HFFc6 (cell line): ENCODE data around the gene RNLS. TPM values are rescaled to one million over a fixed set of nuclear protein-coding genes. Genes with fewer than 3 reads are reported as not detected.

Source experiments
- DNase-seq: peaks from one replicate; pipeline ENCODE4 v3.0.0-alpha.2; 2018
- H3K27ac Mint-ChIP-seq: 2 replicates; pipeline ENCODE4 v1.8.0; 2020; ENCODE audit warnings: mild to moderate bottlenecking, mixed read lengths
- H3K27me3 Mint-ChIP-seq: 2 replicates; pipeline ENCODE4 v1.8.0; 2021; ENCODE audit warnings: mild to moderate bottlenecking, moderate library complexity, mixed read lengths; ENCODE audit not compliant: insufficient read depth
- H3K36me3 Mint-ChIP-seq: 2 replicates; pipeline ENCODE4 v1.8.0; 2021; ENCODE audit warnings: low read depth, mixed read lengths
- H3K4me1 Mint-ChIP-seq: 2 replicates; pipeline ENCODE4 v1.8.0; 2020; ENCODE audit warnings: low read depth, mixed read lengths
- H3K4me3 Mint-ChIP-seq: 2 replicates; pipeline ENCODE4 v1.8.0; 2020; ENCODE audit warnings: mild to moderate bottlenecking, moderate library complexity, mixed read lengths
- H3K9me3 Mint-ChIP-seq: 2 replicates; pipeline ENCODE4 v1.8.0; 2020; ENCODE audit warnings: mild to moderate bottlenecking, mixed read lengths
- total RNA-seq, 6 experiments: library from RNA; stranded (reverse); fragmentation: NEBNext Ultra II Directional; extraction: Animal tissue kit (Norgen Biotek cat#: 25700); gene quantifications; 2 replicates in 1 of 6; 3 replicates in 5 of 6; pipeline ENCODE4 v1.2.3, GENCODE V29; 2021
- TF ChIP-seq, protein P1 (sequence below): fragments of 200-600 bp; sonication (generic); IDR thresholded peaks from 2 replicates; pipeline ENCODE4 v1.5.0; 2021; ENCODE audit warnings: antibody characterized with exemption, mild to moderate bottlenecking

RNLS gene
- total RNA-seq, 6 experiments from 2014 or later = 1.8 to 3.1 (median 2.4) TPM

DNA sequence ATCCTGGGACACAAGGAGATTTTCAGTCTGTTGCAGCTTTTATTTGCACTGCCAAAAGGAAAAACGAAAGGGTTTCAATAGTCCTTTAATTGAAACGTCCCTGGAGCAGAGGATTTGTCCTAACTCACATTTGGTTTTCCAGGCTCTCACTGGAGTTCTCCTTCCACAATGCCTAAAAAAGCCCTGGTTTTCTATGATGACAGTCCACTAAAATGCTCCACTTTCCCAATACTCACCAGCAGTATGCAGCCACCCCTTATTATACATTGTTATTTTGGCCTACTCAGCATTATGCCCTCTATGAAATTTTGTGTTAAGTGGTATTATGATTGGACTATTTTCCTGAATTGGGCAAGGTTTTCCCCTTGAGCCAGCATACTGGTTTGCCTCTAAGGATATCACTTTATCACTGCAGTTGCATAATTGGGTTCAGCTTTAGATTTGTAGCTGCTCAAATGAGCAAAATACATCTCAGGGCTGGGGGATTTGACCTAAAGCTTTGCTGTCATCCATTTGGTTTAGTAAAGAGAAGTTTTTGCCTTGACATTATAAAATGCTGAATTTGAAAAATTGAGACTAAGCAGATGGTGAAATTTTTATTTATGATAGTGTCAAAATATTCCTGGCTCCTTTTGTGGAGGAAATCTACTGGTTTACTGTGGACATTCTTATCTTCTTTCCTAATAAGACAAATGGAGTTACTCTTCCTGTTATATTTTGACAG, 239.2 kb downstream of the RNLS start:
- Mint-ChIP-seq H3K27ac (no peak overlapping the region), H3K4me1 (no peaks in the 10 kb centered on the region), H3K36me3 (no peaks in the 10 kb centered on the region), H3K27me3 (peaks cover 4% of the 10 kb centered on the region), H3K9me3 (no peaks in the 10 kb centered on the region), H3K4me3 (no peak overlapping the region)
- DNase-seq = no peak
- TF ChIP-seq, protein P1, sequence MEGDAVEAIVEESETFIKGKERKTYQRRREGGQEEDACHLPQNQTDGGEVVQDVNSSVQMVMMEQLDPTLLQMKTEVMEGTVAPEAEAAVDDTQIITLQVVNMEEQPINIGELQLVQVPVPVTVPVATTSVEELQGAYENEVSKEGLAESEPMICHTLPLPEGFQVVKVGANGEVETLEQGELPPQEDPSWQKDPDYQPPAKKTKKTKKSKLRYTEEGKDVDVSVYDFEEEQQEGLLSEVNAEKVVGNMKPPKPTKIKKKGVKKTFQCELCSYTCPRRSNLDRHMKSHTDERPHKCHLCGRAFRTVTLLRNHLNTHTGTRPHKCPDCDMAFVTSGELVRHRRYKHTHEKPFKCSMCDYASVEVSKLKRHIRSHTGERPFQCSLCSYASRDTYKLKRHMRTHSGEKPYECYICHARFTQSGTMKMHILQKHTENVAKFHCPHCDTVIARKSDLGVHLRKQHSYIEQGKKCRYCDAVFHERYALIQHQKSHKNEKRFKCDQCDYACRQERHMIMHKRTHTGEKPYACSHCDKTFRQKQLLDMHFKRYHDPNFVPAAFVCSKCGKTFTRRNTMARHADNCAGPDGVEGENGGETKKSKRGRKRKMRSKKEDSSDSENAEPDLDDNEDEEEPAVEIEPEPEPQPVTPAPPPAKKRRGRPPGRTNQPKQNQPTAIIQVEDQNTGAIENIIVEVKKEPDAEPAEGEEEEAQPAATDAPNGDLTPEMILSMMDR = no peak

DNA sequence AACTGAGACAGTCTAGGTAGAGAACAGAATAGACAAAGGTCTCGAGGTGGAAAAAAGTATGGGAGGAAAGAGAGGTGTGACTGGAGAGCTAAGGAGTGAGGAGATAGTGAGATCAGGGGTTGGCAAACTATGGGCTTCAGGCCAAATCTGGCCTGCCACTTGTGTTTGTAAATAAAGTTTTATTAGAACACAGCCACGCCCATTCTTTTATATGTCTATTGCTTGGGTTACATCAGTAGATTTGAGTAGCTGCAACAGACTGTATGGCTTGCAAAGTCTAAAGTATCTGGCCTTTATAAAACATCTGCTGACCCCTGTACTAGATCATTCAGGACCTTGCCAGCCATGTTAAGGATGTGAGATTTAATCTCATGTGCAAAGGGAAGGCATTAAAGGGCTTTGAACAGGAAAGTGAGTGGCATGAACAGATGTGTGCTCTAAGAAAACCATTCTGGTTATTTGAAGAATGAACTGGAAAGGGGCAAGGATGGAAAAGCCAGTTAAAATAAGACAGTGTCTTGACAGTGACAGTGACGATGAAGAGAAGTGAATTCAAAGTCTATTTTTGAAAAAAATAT, 240.3 kb downstream of the RNLS start:
- TF ChIP-seq, protein P1 = no peak
- Mint-ChIP-seq H3K36me3 (no peaks in the 10 kb centered on the region), H3K27ac (no peak overlapping the region), H3K9me3 (no peaks in the 10 kb centered on the region), H3K4me3 (no peak overlapping the region), H3K4me1 (no peaks in the 10 kb centered on the region), H3K27me3 (peaks cover 4% of the 10 kb centered on the region; the same call in 1 of the 2 replicates)
- DNase-seq = no peak

DNA sequence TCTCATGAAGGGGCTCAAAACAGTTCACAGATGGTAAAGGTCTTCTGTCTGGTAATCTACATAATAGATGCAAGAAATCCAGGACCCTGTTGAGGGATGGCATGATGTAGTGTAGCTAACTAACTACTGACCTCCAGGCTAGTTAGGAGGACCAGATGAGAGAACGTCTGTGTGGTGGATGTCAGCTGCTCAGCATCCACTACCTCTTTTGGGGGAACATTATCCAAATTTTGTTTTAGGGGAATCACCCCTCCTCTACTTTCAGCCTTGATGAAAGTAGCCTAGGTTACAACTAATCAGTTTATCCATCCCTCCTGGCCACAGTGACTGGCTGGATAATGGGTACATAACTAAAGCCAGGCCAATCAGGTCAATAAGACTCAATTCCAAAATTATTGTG, 246.0 kb downstream of the RNLS start:
- TF ChIP-seq, protein P1 = no peak
- Mint-ChIP-seq H3K36me3 (no peaks in the 10 kb centered on the region), H3K4me1 (no peaks in the 10 kb centered on the region), H3K27ac (no peak overlapping the region), H3K4me3 (no peak overlapping the region), H3K27me3 (peaks cover 3% of the 10 kb centered on the region; the same call in 1 of the 2 replicates), H3K9me3 (no peaks in the 10 kb centered on the region)
- no peak for DNase-seq

DNA sequence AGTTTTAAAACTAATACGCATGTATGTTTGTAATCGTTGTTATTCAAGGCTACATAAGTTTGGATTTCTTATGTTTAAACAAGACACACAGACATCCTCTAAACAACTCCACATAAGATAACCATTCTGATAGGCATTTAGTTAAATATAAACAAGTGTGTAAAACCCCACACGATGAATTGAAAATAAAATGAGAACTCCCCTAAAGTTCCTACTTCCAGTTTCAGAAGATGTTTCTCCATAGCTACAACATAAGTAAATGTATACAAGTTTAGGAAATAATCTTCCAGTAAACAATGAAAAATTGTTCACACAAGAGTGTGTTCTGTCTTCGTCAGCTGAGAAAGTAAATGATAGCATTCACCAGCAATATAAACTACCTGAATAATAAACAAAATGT, 246.8 kb downstream of the RNLS start:
- Mint-ChIP-seq H3K9me3 (no peaks in the 10 kb centered on the region), H3K27me3 (peaks cover 1% of the 10 kb centered on the region; the same call in 1 of the 2 replicates), H3K36me3 (no peaks in the 10 kb centered on the region), H3K4me1 (no peaks in the 10 kb centered on the region), H3K27ac (no peak overlapping the region), H3K4me3 (no peak overlapping the region)
- TF ChIP-seq, protein P1 = no peak
- DNase-seq = no peak

DNA sequence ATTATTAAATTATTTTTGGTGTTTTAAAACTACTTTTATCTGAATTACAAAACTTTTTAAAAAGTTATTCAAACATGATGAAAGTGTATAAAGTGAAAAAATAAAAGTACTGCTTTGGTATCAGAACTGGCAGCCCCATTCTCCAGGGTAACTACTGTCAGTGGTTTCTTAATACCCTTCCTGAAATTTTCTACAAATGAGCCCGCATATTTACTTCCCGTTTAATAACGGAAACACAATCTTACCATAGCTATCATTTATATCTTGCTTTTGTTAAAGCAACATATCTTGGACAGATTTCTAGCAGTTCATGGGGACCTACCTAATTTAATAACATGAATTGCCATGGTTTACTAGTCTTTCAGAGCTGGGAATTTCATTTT, 249.9 kb downstream of the RNLS start:
- Mint-ChIP-seq H3K4me1 (no peaks in the 10 kb centered on the region), H3K36me3 (no peaks in the 10 kb centered on the region), H3K27ac (no peak overlapping the region), H3K27me3 (no peaks in the 10 kb centered on the region; the same call in 1 of the 2 replicates), H3K4me3 (no peak overlapping the region), H3K9me3 (no peaks in the 10 kb centered on the region)
- TF ChIP-seq, protein P1 = no peak
- no peak for DNase-seq
